Measurements from ENCODE around the gene RAB3B.

RAB3B gene

GRCh38 chr1:51861669-51862068 is 128.8 kb downstream of the RAB3B start:
- Histone ChIP-seq H3K79me2 (ENCODE audit: insufficient read depth, low read depth) (peaks cover 77% of the 10 kb centered on the region), H4K20me1 (ENCODE audit: insufficient read depth) (peaks cover 16% of the 10 kb centered on the region; the same call in 1 of the 2 replicates), H3K9ac (no peak overlapping the region), H3K4me2 (no peak overlapping the region), H3K27ac (no peak overlapping the region), H3K4me1 (ENCODE audit: low read depth, poor library complexity, severe bottlenecking) (peaks cover 61% of the 10 kb centered on the region), H3K27me3 (ENCODE audit: insufficient read depth, low read depth) (no peaks in the 10 kb centered on the region), H3K36me3 (ENCODE audit: insufficient read depth) (no peaks in the 10 kb centered on the region; the same call in 1 of the 2 replicates), H2AFZ (ENCODE audit: low read depth) (no peak overlapping the region), H3K4me3 (IDR thresholded peaks at IDR 0.05; ENCODE audit: insufficient read depth, low read depth, low read length) (no peak overlapping the region)
- TF ChIP-seq CTCF (conservative IDR thresholded peaks at IDR 0.05; ENCODE audit: low read depth, low read length) = no peak

GRCh38 chr1:51859735-51860134 is 130.8 kb downstream of the RAB3B start:
- Histone ChIP-seq H3K79me2 (ENCODE audit: insufficient read depth, low read depth) (peaks cover 65% of the 10 kb centered on the region), H3K4me3 (IDR thresholded peaks at IDR 0.05; ENCODE audit: insufficient read depth, low read depth, low read length) (no peak overlapping the region), H4K20me1 (ENCODE audit: insufficient read depth) (peaks cover 16% of the 10 kb centered on the region; the same call in 1 of the 2 replicates), H3K27me3 (ENCODE audit: insufficient read depth, low read depth) (no peaks in the 10 kb centered on the region), H2AFZ (ENCODE audit: low read depth) (no peak overlapping the region), H3K36me3 (ENCODE audit: insufficient read depth) (peaks cover 4% of the 10 kb centered on the region; the same call in 1 of the 2 replicates), H3K4me1 (ENCODE audit: low read depth, poor library complexity, severe bottlenecking) (peaks cover 49% of the 10 kb centered on the region), H3K4me2 (no peak overlapping the region), H3K9ac (no peak overlapping the region), H3K27ac (no peak overlapping the region)
- no peak for TF ChIP-seq CTCF (conservative IDR thresholded peaks at IDR 0.05; ENCODE audit: low read depth, low read length)

DNA sequence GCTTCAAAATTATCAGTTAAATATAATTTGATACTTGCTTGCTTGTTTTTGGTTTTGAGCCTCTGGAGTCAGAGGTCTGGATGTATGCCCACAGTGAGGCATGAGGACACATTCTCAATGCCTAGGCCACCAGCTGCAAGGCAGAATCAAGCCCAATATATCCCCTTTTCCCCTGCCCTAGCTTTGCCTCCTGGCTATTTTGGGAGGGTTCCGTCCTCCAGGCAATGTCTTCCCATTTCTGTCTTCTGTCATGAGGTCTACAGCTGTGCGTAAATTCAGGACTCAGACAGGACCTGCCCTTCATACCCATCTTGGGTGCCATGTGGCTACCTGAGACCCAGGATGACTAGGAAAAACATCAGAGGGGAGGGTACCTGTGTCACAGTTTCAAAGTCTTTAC is 131.2 kb downstream of the RAB3B start:
- Histone ChIP-seq H3K36me3 (ENCODE audit: insufficient read depth) (peaks cover 4% of the 10 kb centered on the region; the same call in 1 of the 2 replicates), H4K20me1 (ENCODE audit: insufficient read depth) (peaks cover 13% of the 10 kb centered on the region; the same call in 1 of the 2 replicates), H3K4me1 (ENCODE audit: low read depth, poor library complexity, severe bottlenecking) (peaks cover 45% of the 10 kb centered on the region), H3K27ac (no peak overlapping the region), H2AFZ (ENCODE audit: low read depth) (no peak overlapping the region), H3K27me3 (ENCODE audit: insufficient read depth, low read depth) (no peaks in the 10 kb centered on the region), H3K9ac (no peak overlapping the region), H3K79me2 (ENCODE audit: insufficient read depth, low read depth) (peaks cover 62% of the 10 kb centered on the region), H3K4me3 (IDR thresholded peaks at IDR 0.05; ENCODE audit: insufficient read depth, low read depth, low read length) (no peak overlapping the region), H3K4me2 (no peak overlapping the region)
- TF ChIP-seq CTCF (conservative IDR thresholded peaks at IDR 0.05; ENCODE audit: low read depth, low read length) = no peak

GRCh38 chr1:51858892-51859291 is 131.6 kb downstream of the RAB3B start:
- Histone ChIP-seq H3K4me2 (no peak overlapping the region), H3K4me1 (ENCODE audit: low read depth, poor library complexity, severe bottlenecking) (peaks cover 40% of the 10 kb centered on the region), H4K20me1 (ENCODE audit: insufficient read depth) (peaks cover 9% of the 10 kb centered on the region; the same call in 1 of the 2 replicates), H3K4me3 (IDR thresholded peaks at IDR 0.05; ENCODE audit: insufficient read depth, low read depth, low read length) (no peak overlapping the region), H3K27me3 (ENCODE audit: insufficient read depth, low read depth) (no peaks in the 10 kb centered on the region), H3K36me3 (ENCODE audit: insufficient read depth) (peaks cover 4% of the 10 kb centered on the region; the same call in 1 of the 2 replicates), H3K79me2 (ENCODE audit: insufficient read depth, low read depth) (peaks cover 57% of the 10 kb centered on the region), H3K27ac (no peak overlapping the region), H3K9ac (no peak overlapping the region), H2AFZ (ENCODE audit: low read depth) (no peak overlapping the region)
- no peak for TF ChIP-seq CTCF (conservative IDR thresholded peaks at IDR 0.05; ENCODE audit: low read depth, low read length)

Measured in KMS-11 (cell line).